Measurements from ENCODE around the gene HEXIM2. TPM values are rescaled to one million over a fixed set of nuclear protein-coding genes. Genes with fewer than 3 reads are reported as not detected.
A peak's percentile ranks its signal among the peaks of the same experiment; 100 is the strongest.

The HEXIM2 gene
- total and polyA plus RNA-seq, 2 of the 13 experiments (the other 11 are each of a cell fraction or from before 2014, with no cell fraction given), result 27.1 to 32.4 TPM

DNA sequence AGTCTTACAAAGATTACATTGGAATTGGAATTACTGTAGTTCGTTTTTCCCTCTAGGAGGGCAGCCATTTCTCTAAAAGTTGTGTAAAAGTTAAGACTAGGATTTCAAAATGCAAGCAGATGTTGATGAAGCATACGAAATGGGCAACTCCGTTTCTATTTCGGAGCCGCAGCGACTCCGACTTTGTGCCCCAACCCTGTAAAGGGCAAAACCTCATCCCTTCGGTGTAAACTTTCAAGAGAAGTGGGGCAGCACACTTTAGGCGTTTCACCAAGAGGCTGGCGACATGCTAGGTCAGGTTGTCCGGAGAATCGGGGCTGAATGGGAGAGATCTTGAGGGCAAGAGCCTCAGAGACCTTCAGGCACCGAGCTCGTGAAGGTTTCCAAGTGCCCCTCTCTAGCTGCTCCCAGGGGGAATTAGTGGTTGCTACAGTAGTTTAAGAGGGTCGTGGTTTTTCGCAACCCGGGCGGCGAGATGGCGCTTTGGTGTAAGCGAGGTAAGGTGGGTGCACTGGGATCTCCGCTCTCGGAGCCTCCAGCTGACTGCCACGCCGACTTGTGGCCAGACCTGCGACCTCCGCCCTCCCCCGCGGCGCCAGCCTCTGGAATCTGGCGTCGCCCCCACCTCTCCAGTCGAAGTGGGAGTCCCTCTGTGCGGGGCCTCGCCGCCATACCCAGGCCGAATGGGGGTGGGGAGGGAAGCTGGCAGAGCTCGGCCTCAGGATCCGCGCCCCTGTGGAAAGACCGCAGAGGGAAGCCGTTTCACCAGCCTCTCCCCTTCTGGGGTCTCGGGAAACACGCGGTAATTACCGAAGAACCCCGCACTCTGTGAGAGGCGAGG is 1.0 kb upstream of the HEXIM2 start (continued):
- TF ChIP-seq, protein P1, sequence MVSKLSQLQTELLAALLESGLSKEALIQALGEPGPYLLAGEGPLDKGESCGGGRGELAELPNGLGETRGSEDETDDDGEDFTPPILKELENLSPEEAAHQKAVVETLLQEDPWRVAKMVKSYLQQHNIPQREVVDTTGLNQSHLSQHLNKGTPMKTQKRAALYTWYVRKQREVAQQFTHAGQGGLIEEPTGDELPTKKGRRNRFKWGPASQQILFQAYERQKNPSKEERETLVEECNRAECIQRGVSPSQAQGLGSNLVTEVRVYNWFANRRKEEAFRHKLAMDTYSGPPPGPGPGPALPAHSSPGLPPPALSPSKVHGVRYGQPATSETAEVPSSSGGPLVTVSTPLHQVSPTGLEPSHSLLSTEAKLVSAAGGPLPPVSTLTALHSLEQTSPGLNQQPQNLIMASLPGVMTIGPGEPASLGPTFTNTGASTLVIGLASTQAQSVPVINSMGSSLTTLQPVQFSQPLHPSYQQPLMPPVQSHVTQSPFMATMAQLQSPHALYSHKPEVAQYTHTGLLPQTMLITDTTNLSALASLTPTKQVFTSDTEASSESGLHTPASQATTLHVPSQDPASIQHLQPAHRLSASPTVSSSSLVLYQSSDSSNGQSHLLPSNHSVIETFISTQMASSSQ (IDR thresholded peaks at IDR 0.05; ENCODE audit: low read depth), result no peak
- TF ChIP-seq, protein P1 (CRISPR knock-in tag; IDR thresholded peaks at IDR 0.05; ENCODE audit: borderline replicate concordance), result peak; percentile 59; the same call in 1 of the 2 replicates
- no peak; the same call in 1 of the 2 replicates for TF ChIP-seq IRX3 (CRISPR knock-in tag; IDR thresholded peaks at IDR 0.05; ENCODE audit: borderline replicate concordance, low read depth)
- TF ChIP-seq ZNF337 (CRISPR knock-in tag; IDR thresholded peaks at IDR 0.05; ENCODE audit: borderline replicate concordance, low read depth), result no peak
- no peak; the same call in 1 of the 2 replicates for TF ChIP-seq ZNF780A (CRISPR knock-in tag; IDR thresholded peaks at IDR 0.05)
- TF ChIP-seq POLR2G (IDR thresholded peaks at IDR 0.05; ENCODE audit: low read depth, low read length), result peak; percentile 95
- no peak for TF ChIP-seq NCOR1 (IDR thresholded peaks at IDR 0.05; ENCODE audit: borderline replicate concordance, low read length)
- peak; percentile 51 for TF ChIP-seq ZNF12 (CRISPR knock-in tag; IDR thresholded peaks at IDR 0.05)
- peak; percentile 76; the same call in 1 of the 2 replicates for TF ChIP-seq MAF1 (CRISPR knock-in tag; IDR thresholded peaks at IDR 0.05; ENCODE audit: borderline replicate concordance)
- TF ChIP-seq ZNF143 (CRISPR knock-in tag; IDR thresholded peaks at IDR 0.05), result no peak
- TF ChIP-seq MXI1 (IDR thresholded peaks at IDR 0.05; ENCODE audit: borderline replicate concordance, low read depth, low read length), result 0 out of 3 replicates have a peak, but pooled peaks have one; percentile 39
- TF ChIP-seq ZNF510 (CRISPR knock-in tag; IDR thresholded peaks at IDR 0.05; ENCODE audit: low read depth), result peak; percentile 47; the same call in 1 of the 2 replicates
- 0 out of 2 replicates have a peak, but pooled peaks have one; percentile 11 for TF ChIP-seq BORCS8-MEF2B (CRISPR knock-in tag; IDR thresholded peaks at IDR 0.05)
- peak; percentile 14; the same call in 1 of the 2 replicates for TF ChIP-seq HDAC2 (CRISPR knock-in tag; IDR thresholded peaks at IDR 0.05)
- peak; percentile 56; the same call in 1 of the 2 replicates for TF ChIP-seq ZNF629 (CRISPR knock-in tag; conservative IDR thresholded peaks at IDR 0.05)
- TF ChIP-seq ZNF83 (CRISPR knock-in tag; IDR thresholded peaks at IDR 0.05; ENCODE audit: borderline replicate concordance), result no peak
- no peak for TF ChIP-seq ZNF781 (CRISPR knock-in tag; IDR thresholded peaks at IDR 0.05; ENCODE audit: borderline replicate concordance, not compliant biosample characterization)
- no peak for TF ChIP-seq HOXA3 (CRISPR knock-in tag; IDR thresholded peaks at IDR 0.05)
- TF ChIP-seq, protein P2, sequence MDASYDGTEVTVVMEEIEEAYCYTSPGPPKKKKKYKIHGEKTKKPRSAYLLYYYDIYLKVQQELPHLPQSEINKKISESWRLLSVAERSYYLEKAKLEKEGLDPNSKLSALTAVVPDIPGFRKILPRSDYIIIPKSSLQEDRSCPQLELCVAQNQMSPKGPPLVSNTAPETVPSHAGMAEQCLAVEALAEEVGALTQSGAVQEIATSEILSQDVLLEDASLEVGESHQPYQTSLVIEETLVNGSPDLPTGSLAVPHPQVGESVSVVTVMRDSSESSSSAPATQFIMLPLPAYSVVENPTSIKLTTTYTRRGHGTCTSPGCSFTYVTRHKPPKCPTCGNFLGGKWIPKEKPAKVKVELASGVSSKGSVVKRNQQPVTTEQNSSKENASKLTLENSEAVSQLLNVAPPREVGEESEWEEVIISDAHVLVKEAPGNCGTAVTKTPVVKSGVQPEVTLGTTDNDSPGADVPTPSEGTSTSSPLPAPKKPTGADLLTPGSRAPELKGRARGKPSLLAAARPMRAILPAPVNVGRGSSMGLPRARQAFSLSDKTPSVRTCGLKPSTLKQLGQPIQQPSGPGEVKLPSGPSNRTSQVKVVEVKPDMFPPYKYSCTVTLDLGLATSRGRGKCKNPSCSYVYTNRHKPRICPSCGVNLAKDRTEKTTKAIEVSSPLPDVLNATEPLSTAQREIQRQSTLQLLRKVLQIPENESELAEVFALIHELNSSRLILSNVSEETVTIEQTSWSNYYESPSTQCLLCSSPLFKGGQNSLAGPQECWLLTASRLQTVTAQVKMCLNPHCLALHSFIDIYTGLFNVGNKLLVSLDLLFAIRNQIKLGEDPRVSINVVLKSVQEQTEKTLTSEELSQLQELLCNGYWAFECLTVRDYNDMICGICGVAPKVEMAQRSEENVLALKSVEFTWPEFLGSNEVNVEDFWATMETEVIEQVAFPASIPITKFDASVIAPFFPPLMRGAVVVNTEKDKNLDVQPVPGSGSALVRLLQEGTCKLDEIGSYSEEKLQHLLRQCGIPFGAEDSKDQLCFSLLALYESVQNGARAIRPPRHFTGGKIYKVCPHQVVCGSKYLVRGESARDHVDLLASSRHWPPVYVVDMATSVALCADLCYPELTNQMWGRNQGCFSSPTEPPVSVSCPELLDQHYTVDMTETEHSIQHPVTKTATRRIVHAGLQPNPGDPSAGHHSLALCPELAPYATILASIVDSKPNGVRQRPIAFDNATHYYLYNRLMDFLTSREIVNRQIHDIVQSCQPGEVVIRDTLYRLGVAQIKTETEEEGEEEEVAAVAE (CRISPR knock-in tag; IDR thresholded peaks at IDR 0.05; ENCODE audit: borderline replicate concordance), result no peak
